PFSK-1 (cell line): ENCODE results near the gene PHACTR1.

Source experiments
- FOXP2 ChIP-seq: optimal IDR thresholded peaks from 2 replicates; pipeline ENCODE3; 2011; ENCODE audit warnings: borderline replicate concordance, control low read depth, inconsistent platforms; ENCODE audit not compliant: insufficient read depth; ENCODE audit errors: extremely low read length, extremely low read depth
- POLR2AphosphoS5 ChIP-seq: IDR thresholded peaks from 2 replicates; pipeline ENCODE4 v1.6.1; 2012; ENCODE audit warnings: low read depth, mild to moderate bottlenecking, control low read depth, low read length, moderate library complexity
- REST ChIP-seq, 2 experiments: IDR thresholded peaks; 2 replicates each; pipeline versions ENCODE4 v1.6.1 to v1.8.0; 2011 to 2012; ENCODE audit warnings: low read depth in 2 of 2, low read length in 2 of 2, control low read depth in 1 of 2, inconsistent platforms in 1 of 2, mild to moderate bottlenecking in 1 of 2, moderate library complexity in 1 of 2; ENCODE audit not compliant: insufficient read depth in 1 of 2
- SIN3A ChIP-seq: IDR thresholded peaks from 2 replicates; pipeline ENCODE4 v1.6.1; 2012; ENCODE audit warnings: mild to moderate bottlenecking, low read length, moderate library complexity, borderline replicate concordance; ENCODE audit not compliant: insufficient read depth
- TAF1 ChIP-seq: IDR thresholded peaks from 2 replicates; pipeline ENCODE4 v1.6.1; 2012; ENCODE audit warnings: low read length, control low read depth, borderline replicate concordance; ENCODE audit not compliant: insufficient read depth

The PHACTR1 gene

GRCh38 chr6:13049666-13050254, 333.2 kb downstream of the PHACTR1 start:
- no peak for TF ChIP-seq SIN3A
- TF ChIP-seq TAF1: no peak
- no peak for TF ChIP-seq POLR2AphosphoS5
- TF ChIP-seq REST (IDR thresholded peaks at IDR 0.05; ENCODE audit: insufficient read depth in 1 of 2, low read depth in 2 of 2, low read length in 2 of 2): no peak
- no peak for TF ChIP-seq FOXP2

- no peak for TF ChIP-seq SIN3A
- TF ChIP-seq POLR2AphosphoS5: no peak
- TF ChIP-seq TAF1: no peak
- TF ChIP-seq REST (IDR thresholded peaks at IDR 0.05; ENCODE audit: insufficient read depth in 1 of 2, low read depth in 2 of 2, low read length in 2 of 2): no peak
- no peak for TF ChIP-seq FOXP2
Measured at GRCh38 chr6:13053006-13053461, 336.5 kb downstream of the PHACTR1 start.

- no peak for TF ChIP-seq REST (IDR thresholded peaks at IDR 0.05; ENCODE audit: insufficient read depth in 1 of 2, low read depth in 2 of 2, low read length in 2 of 2)
- TF ChIP-seq FOXP2: no peak
- no peak for TF ChIP-seq SIN3A
- TF ChIP-seq POLR2AphosphoS5: no peak
- no peak for TF ChIP-seq TAF1
Measured at GRCh38 chr6:13058051-13058450, 341.5 kb downstream of the PHACTR1 start.

GRCh38 chr6:13059026-13059425, 342.5 kb downstream of the PHACTR1 start:
- no peak for TF ChIP-seq SIN3A
- TF ChIP-seq TAF1: no peak
- no peak for TF ChIP-seq POLR2AphosphoS5
- no peak for TF ChIP-seq REST (IDR thresholded peaks at IDR 0.05; ENCODE audit: insufficient read depth in 1 of 2, low read depth in 2 of 2, low read length in 2 of 2)
- TF ChIP-seq FOXP2: no peak
